Stimulated activated naive CD8-positive, alpha-beta T cell treated with anti-CD3 and anti-CD28 coated beads, Interleukin-15, amount 100 ng/mL, for 72 hours (primary cell): ENCODE measurements around the gene ZNF530.
A peak's percentile ranks its signal among the peaks of the same experiment; 100 is the strongest.

Experiments
- ATAC-seq: fragments of 150-1000 bp; cut with Tn5 transposase; 2 replicates; pipeline ENCODE4 v1.10.0; 2021; ENCODE audit warnings: mild to moderate bottlenecking, moderate library complexity
- DNase-seq, 2 donors: peaks; one replicate each; pipeline ENCODE4 v3.0.0; 2021 to 2022
- H3K27ac Mint-ChIP-seq, 2 donors: one replicate each; pipeline ENCODE4 v1.8.0; 2022; ENCODE audit warnings: mild to moderate bottlenecking in 2 of 2, mixed read lengths in 2 of 2, moderate library complexity in 2 of 2
- H3K27me3 Mint-ChIP-seq: one replicate; pipeline ENCODE4 v1.8.0; 2022; ENCODE audit warnings: mixed read lengths
- H3K4me1 Mint-ChIP-seq: one replicate; pipeline ENCODE4 v1.8.0; 2022; ENCODE audit warnings: mild to moderate bottlenecking, mixed read lengths
- H3K4me3 Mint-ChIP-seq, 2 donors: one replicate each; pipeline ENCODE4 v1.8.0; 2022; ENCODE audit warnings: mild to moderate bottlenecking in 2 of 2, mixed read lengths in 2 of 2, moderate library complexity in 1 of 2
- H3K9me3 Mint-ChIP-seq, 2 donors: one replicate each; pipeline ENCODE4 v1.8.0; 2022; ENCODE audit warnings: mixed read lengths in 2 of 2

Gene ZNF530

DNA sequence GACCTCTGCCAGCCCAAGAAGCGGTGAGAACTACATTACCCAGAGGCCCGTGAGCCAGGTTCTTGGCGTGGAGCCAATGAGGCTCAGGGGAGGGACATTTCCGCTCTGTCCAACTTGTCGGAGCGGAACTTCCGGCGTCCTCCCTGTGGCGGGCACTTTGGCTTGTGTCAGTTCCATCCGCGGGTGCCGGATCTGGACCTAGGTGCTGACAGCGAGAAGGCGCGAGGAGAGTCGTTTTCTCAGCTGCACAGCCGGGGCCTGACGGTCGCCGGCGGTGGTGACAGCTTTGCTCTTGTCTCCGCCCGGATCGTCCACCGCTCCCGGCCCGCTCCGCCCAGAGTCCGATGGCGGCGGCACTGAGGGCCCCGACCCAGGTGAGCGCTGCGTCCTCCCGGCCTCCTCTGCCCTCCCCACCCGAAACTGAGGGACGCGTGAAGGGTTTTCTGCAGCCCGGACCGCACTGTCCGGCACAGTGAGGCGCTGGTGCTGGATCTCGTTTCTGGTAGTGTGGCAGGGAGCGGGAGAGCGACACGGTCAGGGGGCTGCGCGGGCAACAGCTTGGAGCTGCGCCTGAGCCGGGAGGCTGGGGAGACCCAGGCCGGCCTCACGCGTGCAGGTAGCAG lies at the start of gene ZNF530:
Gene ZNF530, plus strand, starts transcription at position 125 of the 623 bp plus-strand sequence. CDS start 4,461 bp downstream, outside the sequence.
- peak within 1 kb of the TSS; percentile 86 to 91 for H3K4me3 Mint-ChIP-seq
- DNase-seq (peak; percentile 84 to 89), ATAC-seq (peak; percentile 99)
- peaks cover 24% of the 10 kb centered on the region for H3K4me1 Mint-ChIP-seq
- H3K9me3 Mint-ChIP-seq: peaks cover 47 to 73% of the 10 kb centered on the region in 2 donors
- peak within 1 kb of the TSS; percentile 75 to 93 for H3K27ac Mint-ChIP-seq
- H3K27me3 Mint-ChIP-seq: no peaks in the 10 kb centered on the region

DNA sequence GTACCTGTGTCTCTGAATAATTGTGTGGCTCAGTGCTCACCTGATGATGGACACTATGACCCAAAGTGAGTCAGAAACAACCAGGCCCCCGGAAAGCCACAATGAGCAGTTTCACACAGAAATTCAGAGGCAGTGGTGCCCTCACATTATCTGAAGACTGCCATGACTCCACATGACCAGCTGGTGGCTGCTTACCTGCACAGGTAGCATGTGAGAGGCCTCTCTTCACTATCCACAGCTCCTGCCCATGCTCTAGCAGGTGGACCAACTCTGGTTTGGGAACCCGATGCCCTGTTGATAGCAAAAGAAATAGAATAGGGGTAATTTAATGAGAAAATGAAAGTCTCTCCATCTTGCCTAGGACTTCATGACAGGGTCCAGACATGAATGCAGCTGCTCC lies 47.3 kb upstream of the ZNF530 start:
- Mint-ChIP-seq H3K27me3 (no peaks in the 10 kb centered on the region), H3K4me1 (peaks cover 4% of the 10 kb centered on the region), H3K9me3 (peaks cover 56 to 92% of the 10 kb centered on the region in 2 donors), H3K4me3 (no peak overlapping the region), H3K27ac (peak overlapping the region in 1 of 2 donors; percentile 44)
- no peak for ATAC-seq
- no peak for DNase-seq

DNA sequence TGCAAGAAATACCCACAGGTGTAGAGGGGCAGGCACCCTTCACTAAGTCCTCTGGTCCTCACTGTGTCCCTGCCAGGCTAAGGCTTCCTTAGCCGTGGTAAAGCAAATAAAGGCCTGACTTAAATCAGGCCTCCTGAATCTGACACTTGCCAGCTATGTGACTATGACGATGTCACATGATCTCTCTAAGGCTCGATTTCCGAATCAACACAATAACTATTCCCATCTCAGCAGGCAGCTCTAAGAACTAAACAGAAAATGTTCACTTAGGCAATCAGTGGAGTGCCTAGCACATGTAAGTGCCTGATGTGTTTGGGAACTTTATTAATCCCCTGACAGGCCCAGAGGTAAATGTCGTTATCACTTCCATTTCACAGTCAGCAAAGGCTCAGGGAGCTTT lies 42.0 kb upstream of the ZNF530 start:
- Mint-ChIP-seq H3K9me3 (peaks cover 17 to 71% of the 10 kb centered on the region in 2 donors), H3K4me3 (peak overlapping the region; percentile 98)

DNA sequence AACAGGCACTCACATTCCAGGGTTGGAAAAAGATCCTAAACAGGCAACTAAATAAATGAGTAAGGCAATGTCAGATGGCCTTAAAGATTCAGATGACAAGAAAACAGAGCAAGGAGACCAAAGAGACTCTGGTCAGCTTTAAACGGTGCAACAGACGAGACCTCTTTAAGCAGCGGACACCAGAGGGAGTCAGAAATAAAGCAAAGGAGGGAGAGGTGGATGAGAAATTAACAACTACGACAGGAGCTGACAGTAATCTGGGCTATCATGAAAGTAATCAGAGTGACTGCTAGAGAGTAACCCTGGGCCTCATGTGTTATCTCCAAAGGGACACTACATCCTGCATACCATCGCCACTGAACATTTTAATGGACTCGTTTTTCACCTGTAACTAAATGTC lies 41.2 kb upstream of the ZNF530 start:
- peaks cover 20 to 68% of the 10 kb centered on the region in 2 donors for H3K9me3 Mint-ChIP-seq
- no peaks in the 10 kb centered on the region for H3K27me3 Mint-ChIP-seq
- H3K4me3 Mint-ChIP-seq: peak overlapping the region; percentile 98
- H3K27ac Mint-ChIP-seq: peak overlapping the region; percentile 78 to 100
- H3K4me1 Mint-ChIP-seq: peaks cover 36% of the 10 kb centered on the region
- no peak for ATAC-seq
- no peak for DNase-seq

More for the DNA sequence above, 42.0 kb upstream of the ZNF530 start:
- peaks cover 36% of the 10 kb centered on the region for H3K4me1 Mint-ChIP-seq
- DNase-seq (no peak), ATAC-seq (no peak)
- peak overlapping the region in 1 of 2 donors; percentile 5 for H3K27ac Mint-ChIP-seq
- H3K27me3 Mint-ChIP-seq: no peaks in the 10 kb centered on the region

DNA sequence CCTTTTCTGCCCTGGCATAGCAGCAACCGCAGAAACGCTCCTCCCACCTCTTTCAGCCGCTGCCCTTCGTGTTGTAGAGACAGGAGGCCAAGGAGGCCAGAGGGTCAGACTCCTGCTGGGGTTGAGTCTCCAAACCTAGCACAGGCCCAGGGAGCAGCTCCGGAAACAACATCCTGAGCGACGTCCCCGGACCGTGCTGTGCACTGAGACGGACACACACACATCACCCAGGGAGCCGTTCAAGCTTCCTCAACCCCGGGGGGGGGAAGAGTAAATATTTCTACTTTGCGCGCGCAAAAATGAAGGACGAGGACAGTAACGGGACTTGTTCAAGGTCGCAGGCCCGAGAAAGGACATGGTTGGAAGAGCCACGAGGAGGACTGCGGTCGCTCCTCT lies 40.7 kb upstream of the ZNF530 start:
- H3K4me3 Mint-ChIP-seq: peak overlapping the region; percentile 98
- H3K27me3 Mint-ChIP-seq: no peaks in the 10 kb centered on the region
- H3K27ac Mint-ChIP-seq: peak overlapping the region; percentile 78 to 100
- peak; percentile 70 for ATAC-seq
- H3K4me1 Mint-ChIP-seq: peaks cover 36% of the 10 kb centered on the region
- DNase-seq: peak; percentile 17 to 25
- peaks cover 23 to 70% of the 10 kb centered on the region in 2 donors for H3K9me3 Mint-ChIP-seq

DNA sequence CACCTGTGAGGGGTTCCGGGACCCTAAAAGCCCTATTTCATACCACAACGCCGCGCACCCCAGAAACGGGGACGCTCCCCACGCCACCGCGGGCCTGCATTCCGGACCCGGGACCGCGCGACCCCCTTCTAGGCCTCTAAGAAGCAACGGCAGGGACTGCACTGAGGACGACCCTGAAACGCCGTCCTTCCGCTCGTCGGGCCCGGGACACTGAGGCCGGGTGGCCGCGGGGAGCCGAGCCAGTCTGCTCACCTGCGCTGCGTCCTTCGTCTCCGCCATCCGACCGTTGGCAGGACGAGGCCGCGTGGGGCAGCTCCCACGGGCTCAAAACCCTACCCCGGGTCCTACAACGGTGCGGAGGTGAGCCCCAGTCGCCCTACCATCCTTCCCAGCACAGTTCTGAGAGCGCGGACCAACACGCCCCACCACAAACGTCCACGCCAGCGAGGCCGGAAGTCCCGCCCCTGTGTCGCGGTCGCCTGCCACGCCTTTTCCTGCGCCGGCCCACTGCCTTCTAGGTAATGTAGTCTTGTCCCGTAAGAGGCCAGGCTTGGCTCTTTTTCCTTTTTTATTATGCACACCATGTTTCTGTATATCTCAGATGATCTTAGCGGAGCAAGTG lies 40.2 kb upstream of the ZNF530 start, which contains the start of gene ZNF550:
Gene ZNF550, minus strand, starts transcription at position 460 of the 622 bp plus-strand sequence. Its CDS starts 181 bp downstream, at position 279.
- H3K4me1 Mint-ChIP-seq: peaks cover 36% of the 10 kb centered on the region
- H3K27me3 Mint-ChIP-seq: no peaks in the 10 kb centered on the region
- peak; percentile 76 to 87 for DNase-seq
- peaks cover 23 to 68% of the 10 kb centered on the region in 2 donors for H3K9me3 Mint-ChIP-seq
- H3K27ac Mint-ChIP-seq: peak within 1 kb of the TSS; percentile 97 to 100
- H3K4me3 Mint-ChIP-seq: peak within 1 kb of the TSS; percentile 98
- peak; percentile 98 for ATAC-seq

DNA sequence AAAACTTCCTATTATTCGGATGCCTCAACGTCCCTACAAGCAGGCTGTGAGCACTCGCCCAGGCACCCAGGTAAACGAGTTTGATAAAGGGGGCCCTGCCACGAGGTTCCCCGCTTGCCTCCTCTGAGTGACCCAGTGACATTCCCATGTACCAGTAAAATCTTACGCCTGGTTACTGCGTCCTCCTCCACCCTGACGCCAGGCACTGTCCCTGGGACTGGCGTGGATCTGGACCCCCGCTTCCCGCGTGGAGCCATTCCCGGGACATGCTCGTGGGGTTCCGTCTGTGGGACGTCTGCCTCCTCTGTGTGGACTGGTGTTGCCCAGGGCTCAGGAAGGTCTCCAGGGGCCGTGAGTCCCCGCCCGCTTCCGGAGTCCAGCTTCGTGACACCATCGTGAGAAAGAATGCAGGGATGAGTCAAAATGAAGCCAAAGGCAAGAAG lies 39.6 kb upstream of the ZNF530 start:
- no peaks in the 10 kb centered on the region for H3K27me3 Mint-ChIP-seq
- peak overlapping the region in 1 of 2 donors; percentile 100 for H3K27ac Mint-ChIP-seq
- no peak for DNase-seq
- peaks cover 21 to 67% of the 10 kb centered on the region in 2 donors for H3K9me3 Mint-ChIP-seq
- peak; percentile 8 for ATAC-seq
- peak overlapping the region; percentile 98 for H3K4me3 Mint-ChIP-seq
- H3K4me1 Mint-ChIP-seq: peaks cover 36% of the 10 kb centered on the region

DNA sequence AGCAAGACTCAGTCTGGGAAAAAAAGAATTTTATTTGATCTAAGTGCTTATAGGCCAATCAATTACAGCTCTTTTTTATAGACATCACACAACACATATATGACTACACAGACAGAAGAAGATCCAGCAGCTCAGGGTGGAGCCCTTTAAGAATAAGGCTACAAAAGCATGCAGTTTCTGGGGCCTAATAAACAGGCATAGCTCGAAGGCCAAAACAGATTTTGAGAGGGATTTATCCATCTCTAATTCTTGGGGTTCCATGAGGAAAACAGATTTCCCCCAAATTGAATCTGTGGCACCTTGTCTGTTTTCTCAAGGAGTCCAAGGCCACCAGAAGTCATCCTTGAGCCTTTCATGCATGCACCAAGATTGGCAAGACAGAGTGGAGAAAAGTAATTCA lies 36.1 kb upstream of the ZNF530 start:
- peaks cover 47 to 70% of the 10 kb centered on the region in 2 donors for H3K9me3 Mint-ChIP-seq
- H3K27ac Mint-ChIP-seq: no peak overlapping the region
- DNase-seq (no peak), ATAC-seq (no peak)
- H3K4me3 Mint-ChIP-seq: no peak overlapping the region
- peaks cover 21% of the 10 kb centered on the region for H3K4me1 Mint-ChIP-seq
- H3K27me3 Mint-ChIP-seq: no peaks in the 10 kb centered on the region

DNA sequence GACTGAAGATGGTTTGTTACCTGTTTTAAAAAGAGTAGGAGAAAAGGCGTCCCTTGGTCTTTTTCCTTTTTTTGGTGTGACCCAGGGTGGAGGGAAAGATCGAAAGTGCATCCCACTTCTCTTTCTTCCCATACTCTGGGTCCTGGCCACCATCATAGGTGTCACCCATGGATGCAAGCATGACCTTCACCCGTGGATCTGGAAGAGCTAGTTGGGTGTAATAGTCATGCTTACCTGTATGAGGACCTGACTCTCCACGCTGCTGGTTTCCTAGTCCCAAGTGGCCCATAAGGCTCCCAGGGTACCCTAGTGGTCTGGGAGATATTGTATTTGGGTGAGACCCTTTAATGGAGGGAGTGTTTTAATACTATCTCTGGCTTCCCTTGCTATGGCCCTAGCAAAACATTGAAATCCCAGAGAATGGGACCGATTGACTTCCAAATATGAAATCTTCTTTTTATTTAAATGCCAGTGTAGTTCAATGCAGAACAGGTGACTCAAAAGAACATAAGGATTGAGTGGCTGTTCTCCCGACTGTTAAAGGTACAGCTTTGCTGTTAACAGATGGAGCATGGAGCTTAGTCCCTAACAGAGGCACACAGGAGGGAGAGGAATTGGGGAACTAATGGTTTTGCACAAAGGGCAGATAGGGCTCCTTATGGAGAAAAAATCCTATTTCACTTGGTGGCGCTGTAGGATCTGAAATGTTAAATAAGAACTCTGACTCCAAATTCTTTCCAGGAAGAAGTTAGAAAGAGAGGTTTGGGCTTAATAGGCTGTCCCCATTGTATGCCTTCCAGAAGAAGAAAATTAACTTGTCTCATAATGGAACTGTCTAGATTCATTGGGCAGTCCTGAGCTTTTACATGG lies 33.1 kb upstream of the ZNF530 start:
- Mint-ChIP-seq H3K27ac (no peak overlapping the region), H3K4me1 (no peaks in the 10 kb centered on the region), H3K4me3 (no peak overlapping the region), H3K9me3 (peaks cover 51 to 79% of the 10 kb centered on the region in 2 donors), H3K27me3 (no peaks in the 10 kb centered on the region)
- no peak for ATAC-seq
- DNase-seq: no peak

DNA sequence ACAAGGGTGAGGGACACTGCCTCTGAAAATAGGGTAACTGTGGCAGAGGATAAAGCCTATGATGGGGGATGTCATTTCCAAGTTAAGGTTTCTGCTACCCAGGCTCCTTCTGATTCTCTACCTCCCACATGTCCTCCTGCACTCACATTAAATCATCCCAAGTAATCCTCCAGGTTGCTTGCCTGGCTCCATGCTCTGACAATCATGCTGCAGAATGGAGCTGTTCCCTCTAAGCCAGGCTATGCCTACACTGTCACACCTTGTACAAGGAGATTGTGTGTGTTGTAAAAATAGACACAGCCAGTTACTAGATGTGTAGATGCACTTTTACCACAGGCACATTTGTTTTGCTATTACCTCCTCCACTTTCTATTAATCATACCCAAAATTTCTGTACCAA lies 29.0 kb upstream of the ZNF530 start:
- no peak overlapping the region for H3K27ac Mint-ChIP-seq
- H3K4me1 Mint-ChIP-seq: no peaks in the 10 kb centered on the region
- DNase-seq (no peak), ATAC-seq (no peak)
- no peaks in the 10 kb centered on the region for H3K27me3 Mint-ChIP-seq
- no peak overlapping the region for H3K4me3 Mint-ChIP-seq
- peaks cover 43 to 88% of the 10 kb centered on the region in 2 donors for H3K9me3 Mint-ChIP-seq

DNA sequence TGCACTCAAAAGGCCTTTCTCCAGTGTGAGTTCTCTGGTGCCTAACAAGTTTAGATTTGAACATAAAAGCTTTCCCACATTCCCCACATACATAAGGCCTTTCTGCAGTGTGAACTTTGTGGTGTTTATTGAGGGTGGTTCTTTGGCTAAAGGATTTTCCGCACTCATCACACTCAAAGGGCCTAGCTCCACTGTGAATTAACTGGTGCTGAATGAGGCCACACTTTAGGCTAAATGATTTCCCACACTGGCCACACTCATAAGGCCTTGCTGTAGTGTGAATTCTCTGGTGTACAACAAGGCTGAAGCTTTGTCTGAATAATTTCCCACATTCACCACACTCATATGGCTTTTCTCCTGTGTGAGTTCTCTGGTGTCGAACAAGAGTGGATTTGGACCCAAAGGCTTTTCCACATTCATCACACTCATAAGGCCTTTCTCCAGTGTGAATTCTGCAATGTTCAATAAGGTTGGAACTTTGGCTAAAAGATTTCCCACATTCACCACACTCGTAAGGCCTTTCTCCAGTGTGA lies 27.2 kb upstream of the ZNF530 start:
- Mint-ChIP-seq H3K4me1 (peaks cover 3% of the 10 kb centered on the region), H3K27me3 (no peaks in the 10 kb centered on the region), H3K4me3 (no peak overlapping the region), H3K27ac (no peak overlapping the region), H3K9me3 (peaks cover 48 to 88% of the 10 kb centered on the region in 2 donors)
- DNase-seq (no peak), ATAC-seq (no peak)

DNA sequence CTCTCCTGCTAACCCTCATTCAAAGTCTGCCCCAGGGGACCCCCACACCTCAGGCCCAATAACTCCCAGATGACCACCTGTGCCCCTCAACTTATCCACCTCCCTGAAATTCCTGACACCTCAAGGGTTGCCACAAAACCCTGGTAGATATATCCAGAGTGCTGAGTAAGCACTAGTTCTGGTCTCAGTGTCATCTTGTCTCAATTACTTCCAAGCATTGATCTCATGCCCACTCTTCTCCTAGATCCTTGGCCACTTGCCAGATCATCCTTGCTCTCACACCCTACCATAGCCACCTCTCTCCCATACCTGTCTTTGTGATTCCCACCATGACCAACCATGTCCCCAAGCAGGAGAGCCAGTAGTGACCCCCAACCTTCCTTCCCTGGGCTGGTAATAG lies 23.0 kb upstream of the ZNF530 start:
- no peak for DNase-seq
- H3K4me3 Mint-ChIP-seq: no peak overlapping the region
- H3K27me3 Mint-ChIP-seq: no peaks in the 10 kb centered on the region
- no peak overlapping the region for H3K27ac Mint-ChIP-seq
- no peak for ATAC-seq
- H3K9me3 Mint-ChIP-seq: peaks cover 46 to 74% of the 10 kb centered on the region in 2 donors
- H3K4me1 Mint-ChIP-seq: peaks cover 17% of the 10 kb centered on the region

DNA sequence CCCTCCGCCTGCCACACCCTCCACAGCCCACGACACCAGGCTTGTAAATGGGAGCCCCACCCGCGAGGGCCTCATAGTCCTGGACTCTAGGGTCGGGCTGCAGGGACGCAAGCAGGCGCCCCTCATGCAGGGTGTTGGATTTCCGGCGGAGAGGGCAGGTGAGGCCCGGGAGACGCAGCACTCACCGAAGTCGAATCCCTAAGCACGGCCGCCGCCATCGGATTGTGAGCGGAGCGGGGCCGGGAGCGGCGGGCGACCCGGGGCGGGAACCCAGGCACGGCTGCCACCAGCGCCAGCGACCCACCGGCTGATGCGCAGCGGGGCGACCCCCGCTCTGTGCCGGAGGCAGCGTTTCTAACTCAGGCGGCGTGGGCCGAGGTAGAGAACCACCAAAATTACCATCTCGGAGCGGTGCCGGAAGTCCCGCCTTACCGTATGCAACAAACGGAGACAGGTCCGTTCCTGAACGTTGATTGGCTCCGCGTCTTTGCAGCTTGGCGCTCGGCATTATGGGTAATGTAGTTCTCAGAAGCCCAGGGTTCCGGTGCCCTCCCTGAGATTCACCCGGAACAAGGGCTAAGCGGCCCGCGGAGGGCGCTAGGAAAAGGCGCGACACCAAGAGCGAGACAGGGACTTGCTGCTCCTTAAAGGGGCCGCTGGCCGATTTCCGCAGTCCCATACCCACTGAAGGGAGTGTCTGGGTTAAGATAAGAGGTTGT lies 21.0 kb upstream of the ZNF530 start, which contains the start of gene ZNF416:
Gene ZNF416, minus strand, starts transcription at position 425 of the 719 bp plus-strand sequence. Its CDS starts 207 bp downstream, at position 218.
- H3K27me3 Mint-ChIP-seq: no peaks in the 10 kb centered on the region
- ATAC-seq (peak; percentile 98), DNase-seq (peak; percentile 93 to 97)
- H3K4me1 Mint-ChIP-seq: peaks cover 21% of the 10 kb centered on the region
- H3K4me3 Mint-ChIP-seq: peak within 1 kb of the TSS; percentile 81 to 86
- H3K9me3 Mint-ChIP-seq: peaks cover 46 to 76% of the 10 kb centered on the region in 2 donors
- peak within 1 kb of the TSS; percentile 82 to 83 for H3K27ac Mint-ChIP-seq

DNA sequence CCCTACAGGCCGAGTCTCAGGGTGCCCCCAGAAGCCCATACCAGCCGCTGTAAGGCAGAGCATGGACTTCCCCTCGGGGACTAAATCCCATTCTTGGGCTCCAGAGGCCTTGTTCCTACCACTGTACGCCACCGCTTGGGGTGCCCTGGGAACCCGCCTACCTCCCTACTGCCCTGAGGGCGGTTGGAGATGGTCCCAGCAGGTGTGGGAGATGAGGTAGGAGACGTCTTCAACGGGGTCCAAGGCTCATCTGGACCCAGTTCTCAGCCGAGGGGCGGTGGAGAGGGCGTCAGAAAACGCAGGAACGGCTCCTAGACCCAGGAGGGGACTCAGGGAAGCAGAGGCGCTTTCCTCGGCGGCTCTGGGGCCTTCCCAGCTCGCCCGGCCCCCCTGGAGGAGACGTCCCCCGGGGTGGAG lies 16.6 kb upstream of the ZNF530 start:
- H3K4me3 Mint-ChIP-seq: peak overlapping the region; percentile 16 to 93
- peaks cover 41 to 75% of the 10 kb centered on the region in 2 donors for H3K9me3 Mint-ChIP-seq
- ATAC-seq (no peak), DNase-seq (no peak)
- H3K4me1 Mint-ChIP-seq: peaks cover 26% of the 10 kb centered on the region
- H3K27ac Mint-ChIP-seq: peak overlapping the region in 1 of 2 donors; percentile 96
- no peaks in the 10 kb centered on the region for H3K27me3 Mint-ChIP-seq
